Left renal cortex interstitium (tissue), 4 donors: ENCODE results near the gene ATP9B. TPM values are rescaled to one million over a fixed set of nuclear protein-coding genes. Genes with fewer than 3 reads are reported as not detected.

Source experiments
- DNase-seq, 4 donors: peaks; one replicate each; pipeline ENCODE4 v3.0.0-alpha.2; 2013; ENCODE audit warnings: low read depth in 4 of 4, low spot score in 2 of 4, missing footprints in 1 of 4
- polyA plus RNA-seq, 4 donors: library from polyadenylated mRNA; unstranded; fragments of 120-200 nt; gene quantifications; one replicate each; pipeline ENCODE4 v1.2.1, GENCODE V29; 2013; ENCODE audit not compliant: insufficient read length in 4 of 4

ATP9B gene
- polyA plus RNA-seq, 4 donors: 27.9 to 36.8 (median 35.9) TPM

DNA sequence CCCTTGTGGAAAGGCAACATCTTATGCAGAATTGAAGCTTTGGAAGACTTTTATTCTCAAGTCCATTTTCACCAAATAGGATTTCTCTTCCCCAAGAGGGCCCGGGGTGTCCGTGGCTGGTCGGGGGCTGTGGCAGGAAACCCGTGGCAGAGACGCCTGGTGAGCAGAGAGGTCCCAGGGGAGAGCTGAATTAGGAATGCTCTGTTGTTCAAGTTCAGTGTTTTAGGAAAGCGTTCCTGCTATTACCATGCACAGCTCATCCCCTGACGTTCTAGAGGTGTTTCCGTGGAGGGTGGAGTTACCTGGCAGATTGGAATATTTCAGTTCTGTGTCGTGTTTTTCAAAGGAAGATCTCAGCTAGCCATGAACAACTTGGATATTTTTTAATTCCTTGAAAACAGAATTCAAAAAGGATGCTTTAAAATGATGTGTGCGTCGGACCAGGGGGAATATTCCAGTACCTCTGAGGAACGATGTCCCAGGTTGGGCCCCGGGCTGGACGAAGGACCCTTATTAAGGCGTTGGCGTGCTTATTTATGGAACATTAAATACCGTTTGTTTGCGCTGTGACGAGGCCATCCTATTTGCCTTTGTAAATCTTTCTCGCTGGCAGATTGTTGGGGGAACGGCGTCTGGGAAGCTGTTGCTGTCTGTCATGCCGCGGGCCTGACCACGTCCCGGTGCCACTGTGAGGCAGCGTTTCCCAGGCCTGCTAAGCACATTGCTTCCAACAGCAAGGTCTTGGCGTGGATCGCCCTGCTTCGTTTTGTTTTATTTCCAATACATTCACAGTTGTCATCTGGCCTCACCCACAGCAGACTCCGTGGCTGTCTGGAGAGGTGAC lies 334.8 kb downstream of the ATP9B start:
- DNase-seq: no peak

GRCh38 chr18:79404567-79404910 lies 335.3 kb downstream of the ATP9B start:
- DNase-seq: no peak

DNA sequence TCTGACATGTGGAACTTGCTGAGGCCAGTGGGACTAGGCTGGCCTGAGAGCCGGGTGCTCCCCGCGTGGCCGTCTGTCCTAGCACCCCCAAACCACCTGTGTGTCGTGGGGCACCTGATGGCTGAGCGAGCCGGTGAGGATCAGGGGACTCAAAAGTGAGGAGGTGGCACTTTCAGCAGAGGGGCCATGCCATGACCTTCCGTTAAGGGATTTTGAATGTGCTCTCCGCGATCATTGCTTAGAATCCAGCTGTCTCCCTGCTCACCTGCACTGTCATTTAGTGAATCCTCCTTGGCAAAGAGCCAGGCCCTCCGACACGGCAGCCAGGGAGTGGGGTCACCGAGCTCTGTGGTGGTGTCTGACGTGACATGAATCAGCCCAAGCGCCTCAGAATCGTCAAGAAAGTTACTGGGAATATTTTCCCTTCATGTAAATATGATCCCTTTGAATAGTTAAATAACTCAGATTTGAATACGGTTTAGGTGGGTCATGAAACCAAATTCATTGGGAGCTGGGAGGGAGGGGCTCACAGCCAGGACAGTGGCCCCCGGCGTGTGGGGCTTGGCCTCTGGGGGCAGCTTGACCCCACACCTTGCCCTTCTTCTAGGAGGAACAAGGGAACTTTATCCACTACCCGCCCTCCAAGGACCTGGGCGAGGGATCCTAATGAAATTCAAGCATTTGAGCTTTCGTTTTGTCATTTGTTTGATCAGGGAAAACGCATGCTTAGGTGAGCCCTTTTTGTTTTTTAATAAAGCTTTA lies 336.0 kb downstream of the ATP9B start:
- no peak for DNase-seq

DNA sequence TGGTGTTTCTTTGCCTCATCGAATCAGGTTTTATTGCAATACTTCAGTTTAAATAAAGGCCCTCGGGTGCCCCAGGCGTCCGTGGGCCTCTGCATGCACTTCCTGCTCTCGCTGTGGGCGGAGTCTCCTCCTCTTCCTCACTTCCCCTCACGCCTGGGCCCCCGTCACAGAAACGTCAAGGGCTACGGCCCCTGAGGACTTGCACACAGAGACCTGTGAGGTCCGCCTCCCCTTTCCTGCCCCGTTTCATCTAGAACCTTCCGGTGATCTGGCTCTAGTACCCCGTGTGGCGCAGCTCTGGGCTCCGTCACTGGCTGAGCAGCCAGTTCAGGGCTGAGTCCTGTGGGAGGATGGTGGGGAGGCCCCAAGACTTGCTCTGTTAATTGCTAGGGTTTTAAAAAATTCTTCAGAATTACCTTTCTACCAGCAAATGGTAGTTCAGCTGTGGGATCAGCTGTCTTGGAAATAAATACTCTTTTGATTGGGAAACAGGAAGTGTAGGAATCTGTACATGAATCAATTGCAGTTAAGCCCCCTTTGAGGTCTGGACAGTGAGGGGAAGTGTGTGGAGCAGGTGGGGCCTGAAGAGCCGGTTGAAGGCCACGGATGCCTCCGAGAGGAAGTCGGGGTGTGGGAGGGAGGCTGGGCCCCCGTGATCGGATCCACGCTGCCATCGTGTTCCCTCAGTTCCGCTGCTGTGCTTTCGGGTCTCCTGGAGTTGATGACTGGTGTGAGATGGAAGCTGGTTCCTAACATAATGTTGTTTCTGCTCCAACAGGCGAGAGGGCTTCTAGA lies 336.8 kb downstream of the ATP9B start:
- DNase-seq: no peak

DNA sequence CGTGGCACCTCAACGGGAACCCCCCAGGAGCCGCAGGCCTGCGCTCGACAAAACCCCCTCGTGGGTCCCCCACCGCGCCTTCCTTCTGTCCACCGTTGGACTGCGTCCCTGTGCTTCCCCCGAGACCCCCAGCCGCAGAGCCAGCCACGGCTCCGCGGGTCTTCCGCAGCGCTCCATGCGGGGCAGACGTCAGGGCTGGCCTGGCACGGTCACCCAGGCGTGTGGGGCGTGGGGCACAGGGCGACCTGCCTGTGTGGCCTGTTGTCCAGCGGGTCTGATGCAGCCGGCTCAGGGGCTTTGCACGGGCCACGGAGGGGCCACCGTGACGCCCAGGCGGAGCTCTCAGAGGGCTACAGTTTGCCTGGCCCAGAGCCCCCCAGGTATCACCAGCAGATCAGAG lies 337.5 kb downstream of the ATP9B start:
- DNase-seq: no peak

DNA sequence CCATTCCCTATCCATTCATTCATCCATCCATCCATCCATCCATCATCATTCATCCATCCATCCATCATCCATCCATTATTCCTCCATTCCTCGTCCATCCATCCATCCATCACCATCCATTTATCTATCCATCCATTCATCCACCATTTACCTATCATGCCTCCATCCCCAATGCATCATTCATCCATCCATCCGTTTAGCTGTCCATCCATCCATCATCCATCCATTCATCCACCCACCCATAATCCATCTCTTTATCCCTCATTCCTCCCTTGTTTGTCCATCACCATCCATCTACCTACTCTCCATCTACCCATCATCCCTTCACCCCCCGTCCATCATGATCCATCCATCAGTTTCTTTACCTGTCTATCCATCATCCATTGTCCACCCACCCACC lies 340.1 kb downstream of the ATP9B start:
- DNase-seq: no peak

GRCh38 chr18:79410171-79410641 lies 341.0 kb downstream of the ATP9B start:
- DNase-seq: no peak

- no peak for DNase-seq
These were observed 341.8 kb downstream of the ATP9B start for GRCh38 chr18:79410731-79411613.

DNA sequence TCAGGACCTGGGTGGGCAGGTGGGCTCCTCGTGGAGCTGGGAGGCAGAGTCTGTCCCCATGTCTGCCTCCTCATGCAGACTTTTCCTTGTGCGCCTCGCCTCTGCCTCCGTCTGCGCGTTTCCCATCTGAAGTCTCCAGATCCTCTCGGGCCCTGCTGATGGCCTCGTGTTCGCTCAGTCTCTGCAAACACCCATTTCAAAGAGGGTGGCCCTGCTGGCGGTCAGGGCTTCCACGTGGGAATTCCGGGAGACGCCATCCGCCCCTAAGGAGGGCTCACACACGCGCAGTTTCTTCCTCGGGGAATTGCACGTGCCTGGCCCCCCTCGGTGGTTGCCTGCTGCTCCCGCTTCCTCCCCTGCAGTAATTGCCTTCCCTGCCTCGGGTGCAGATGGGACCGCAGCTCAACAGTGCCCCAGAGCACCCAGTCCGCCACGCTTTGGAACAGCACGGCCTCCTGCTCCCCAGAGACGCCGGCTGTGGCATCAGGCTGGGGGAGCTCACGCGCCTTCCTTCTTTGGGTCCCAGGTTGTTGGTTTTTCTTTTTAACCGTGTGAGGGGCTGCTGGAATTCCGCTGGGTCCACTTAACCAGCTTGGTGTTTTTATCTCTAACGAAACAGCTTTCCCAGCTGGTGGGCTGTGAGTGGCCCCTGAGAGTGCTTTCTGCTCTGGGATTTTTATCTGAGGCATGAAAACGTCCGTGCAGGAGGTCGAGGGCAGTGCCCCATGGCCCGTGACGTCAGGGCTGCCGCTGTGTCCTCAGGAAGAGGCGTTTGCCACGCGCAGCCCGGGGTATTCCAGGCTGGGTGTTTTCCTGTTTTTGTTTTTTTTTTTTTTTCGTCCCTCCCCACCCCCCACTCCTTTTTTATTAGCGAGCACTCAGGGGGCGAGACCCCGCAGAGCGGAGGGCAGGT lies 342.7 kb downstream of the ATP9B start:
- no peak for DNase-seq

- DNase-seq: no peak
These were observed 343.8 kb downstream of the ATP9B start for GRCh38 chr18:79413025-79413424.

DNA sequence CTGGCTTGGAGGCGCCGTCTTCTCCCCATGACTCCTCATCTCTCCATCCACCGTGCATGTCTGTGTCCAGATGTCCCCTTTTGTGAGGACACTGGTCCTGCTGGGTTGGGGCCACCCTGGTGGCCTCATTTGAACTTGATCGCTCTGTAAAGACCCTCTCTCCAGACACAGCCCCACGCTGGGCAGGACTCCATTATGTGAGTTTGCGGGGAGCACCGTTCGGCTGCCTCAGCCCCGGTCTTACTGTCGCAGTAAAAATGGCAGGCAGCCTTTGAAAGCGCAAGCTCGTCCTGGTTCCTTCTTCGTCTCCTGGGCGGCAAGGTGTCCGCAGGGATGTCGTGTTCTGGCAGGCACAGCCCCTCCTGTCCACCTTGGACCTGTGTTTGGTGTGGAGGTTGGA lies 344.2 kb downstream of the ATP9B start:
- no peak for DNase-seq

DNA sequence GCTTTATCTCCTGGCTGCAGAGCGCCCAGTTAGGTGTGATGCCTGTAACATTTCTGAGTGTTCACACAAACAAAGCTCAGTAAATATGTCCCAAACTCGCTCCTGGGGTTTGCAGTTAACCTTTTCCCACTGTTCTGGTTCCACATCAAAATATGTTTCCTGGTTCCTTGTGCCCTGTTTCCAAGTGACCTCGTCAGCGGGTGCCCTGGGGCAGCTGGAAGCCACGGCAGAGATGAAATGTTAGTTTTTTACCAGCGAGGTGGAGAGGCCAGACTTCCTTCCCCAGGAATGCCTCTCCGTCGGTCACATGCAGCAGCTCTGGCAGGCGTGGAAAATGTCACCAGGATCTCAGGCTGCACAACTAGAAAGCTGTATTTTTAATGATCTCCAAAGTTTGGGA lies 344.7 kb downstream of the ATP9B start:
- no peak for DNase-seq

- no peak for DNase-seq
These were observed 347.0 kb downstream of the ATP9B start for GRCh38 chr18:79416022-79416676.

DNA sequence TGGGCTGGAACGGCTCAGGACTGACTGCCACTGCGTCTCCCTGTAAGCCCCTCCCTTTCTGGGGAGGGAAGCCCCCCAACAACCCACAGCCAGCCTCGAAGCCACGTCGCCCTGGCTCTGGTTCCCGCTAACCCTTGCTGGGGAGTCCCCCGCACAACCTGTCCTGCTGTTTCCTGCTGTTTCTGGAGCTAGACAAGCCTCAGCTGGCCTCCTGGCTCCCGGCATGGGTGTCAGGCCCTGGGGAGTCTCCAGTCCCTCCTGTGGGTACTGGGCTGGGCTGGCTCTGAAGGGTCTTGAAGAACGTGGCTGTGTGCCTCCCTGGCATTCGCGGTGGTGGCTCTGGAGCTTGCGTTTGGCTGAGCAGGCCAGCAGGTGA lies 347.5 kb downstream of the ATP9B start:
- DNase-seq: no peak

DNA sequence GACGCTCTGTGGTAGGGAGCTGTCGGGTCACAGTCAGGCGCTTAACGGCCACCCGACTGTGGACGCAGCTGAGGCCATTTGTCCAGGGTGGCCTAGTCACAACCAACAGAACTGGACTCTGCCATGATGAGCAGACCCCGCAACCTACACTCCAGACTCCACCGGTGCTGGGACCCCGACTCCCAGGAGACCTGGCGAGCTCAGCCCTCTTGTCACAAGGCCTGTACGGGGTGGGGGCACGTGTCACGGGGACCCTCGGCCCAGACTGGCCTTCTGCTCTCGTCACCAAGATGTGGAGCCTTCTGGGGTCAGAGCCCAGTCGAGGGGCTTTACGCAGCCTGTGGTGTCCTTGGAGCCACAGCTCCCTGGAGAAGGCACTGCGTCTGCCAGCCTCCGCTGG lies 349.0 kb downstream of the ATP9B start:
- no peak for DNase-seq

GRCh38 chr18:79418642-79419041 lies 349.4 kb downstream of the ATP9B start:
- DNase-seq: no peak

GRCh38 chr18:79420033-79420745 lies 351.0 kb downstream of the ATP9B start:
- DNase-seq: no peak

GRCh38 chr18:79421275-79421857 lies 352.2 kb downstream of the ATP9B start:
- DNase-seq: no peak
